GM13977 (cell line): Measurements from ENCODE around the gene HPS5.

Experiments
- DNase-seq: peaks from one replicate; pipeline ENCODE4 v3.0.0; 2012; ENCODE audit warnings: low spot score
- CTCF ChIP-seq: IDR thresholded peaks from 2 replicates; pipeline ENCODE4 v1.5.1; 2012; ENCODE audit warnings: mild to moderate bottlenecking, control low read depth; ENCODE audit not compliant: insufficient read depth; ENCODE audit errors: extremely low read depth, missing control alignments
- in situ Hi-C: fragments of 300-500 bp; cut with MboI; formaldehyde crosslinking; loops from one replicate; pipeline ENCODE4 v1.12.0; 2022; ENCODE audit warnings: low sequenced_read_pairs, low pct_unique_long_range_greater_than_20kb, mixed read lengths, inconsistent platforms; ENCODE audit not compliant: unreplicated experiment

The HPS5 gene

DNA sequence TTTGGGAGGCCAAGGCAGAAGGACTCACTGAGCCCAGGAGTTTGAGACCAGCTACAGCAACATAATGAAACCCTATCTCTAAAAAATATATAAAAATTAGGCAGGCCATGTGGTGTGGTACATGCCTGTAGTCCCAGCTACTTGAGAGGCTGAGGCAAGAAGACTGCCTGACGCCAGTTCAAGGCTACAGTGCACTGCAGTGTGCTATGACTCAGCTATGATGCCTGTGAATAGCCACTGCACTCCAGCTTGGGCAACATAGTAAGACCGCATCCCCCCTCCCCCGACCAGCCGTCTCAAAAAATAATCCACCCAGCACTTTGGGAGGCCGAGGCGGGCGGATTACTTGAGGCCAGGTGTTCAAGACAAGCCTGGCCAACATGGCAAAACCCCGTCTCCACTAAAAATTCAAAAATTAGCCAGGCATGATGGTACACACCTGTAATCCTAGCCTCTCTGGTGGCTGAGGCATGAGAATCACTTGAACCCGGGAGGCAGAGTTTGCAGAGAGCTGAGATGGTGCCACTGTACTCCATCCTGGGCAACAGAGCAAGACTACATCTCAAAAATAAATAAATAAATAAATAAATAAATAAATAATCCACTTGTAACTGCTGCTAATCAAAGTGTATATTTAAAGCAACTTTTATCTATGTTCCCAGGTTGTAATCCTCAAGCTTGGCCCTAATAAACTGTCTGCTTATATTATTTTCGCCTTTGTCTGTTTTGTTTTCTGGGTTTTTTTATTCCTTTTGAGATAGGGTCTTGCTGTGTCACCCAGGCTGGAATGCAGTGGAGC lies 7.8 kb downstream of the HPS5 start:
- no peak for DNase-seq
- TF ChIP-seq CTCF, result no peak
- in situ Hi-C loops, result no loop called here

DNA sequence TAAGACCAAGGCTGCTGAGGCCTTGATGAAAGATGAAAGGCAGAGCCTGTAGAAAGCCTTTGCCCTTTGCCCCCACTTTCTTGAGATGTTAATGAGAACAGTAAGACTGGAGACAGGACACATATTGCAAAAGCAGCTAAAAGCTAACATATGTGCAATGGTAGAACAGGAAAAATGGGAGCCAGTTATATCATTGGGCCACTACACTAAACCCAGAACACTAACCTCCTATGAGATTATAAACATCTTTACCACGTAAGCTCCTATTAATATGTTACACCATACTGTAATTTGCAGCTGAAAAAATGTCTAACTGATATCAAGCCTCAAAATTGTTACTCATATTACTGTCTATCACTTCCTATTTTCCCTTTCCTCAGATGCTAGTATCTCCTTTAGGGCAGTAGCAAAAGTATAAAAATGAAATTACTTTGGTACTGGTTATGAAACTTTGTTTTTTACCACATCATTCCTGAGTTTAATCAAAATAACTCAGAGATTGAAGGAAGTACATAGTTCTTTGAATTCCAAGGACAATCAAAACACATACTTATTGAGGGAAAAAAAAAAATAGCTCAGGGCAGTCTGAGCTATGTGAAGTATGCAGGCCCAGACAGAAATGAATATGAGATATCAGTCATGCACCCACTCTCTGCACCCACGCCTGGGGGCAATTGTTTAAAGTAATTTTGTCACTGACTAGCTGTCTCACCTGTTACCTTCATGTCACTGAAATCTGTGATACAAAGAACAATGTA lies 9.1 kb downstream of the HPS5 start:
- no peak for TF ChIP-seq CTCF
- DNase-seq, result no peak
- in situ Hi-C loops, result no loop called here

GRCh38 chr11:18312012-18312411 lies 9.9 kb downstream of the HPS5 start:
- TF ChIP-seq CTCF, result no peak
- in situ Hi-C loops, result no loop called here
- no peak for DNase-seq

DNA sequence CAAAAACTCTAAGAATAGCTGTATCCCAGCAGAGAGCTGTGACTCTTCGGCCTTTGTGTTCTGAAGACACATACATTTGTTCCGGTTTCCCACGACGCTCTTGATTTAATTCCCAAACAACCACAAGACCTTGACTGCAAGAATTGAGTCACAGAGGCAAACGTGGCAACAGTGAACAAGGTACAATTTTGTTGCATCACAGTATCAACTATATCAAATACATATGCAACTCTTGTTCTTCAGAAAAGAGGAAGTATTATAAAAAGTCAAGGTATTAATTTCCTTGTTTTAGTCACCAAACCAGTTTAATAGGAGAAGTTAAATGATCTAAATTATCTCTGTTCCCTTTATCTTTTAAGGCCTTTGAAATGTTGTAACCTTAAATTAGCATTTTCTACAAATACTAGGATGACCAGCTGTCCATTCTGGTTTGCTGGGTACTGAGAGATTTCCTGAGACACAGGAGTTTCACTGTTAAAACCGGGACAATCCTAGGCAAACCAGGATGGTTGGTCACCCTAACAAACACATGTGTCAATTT lies 11.1 kb downstream of the HPS5 start:
- TF ChIP-seq CTCF, result no peak
- in situ Hi-C loops, result no loop called here
- peak; percentile 23 for DNase-seq

DNA sequence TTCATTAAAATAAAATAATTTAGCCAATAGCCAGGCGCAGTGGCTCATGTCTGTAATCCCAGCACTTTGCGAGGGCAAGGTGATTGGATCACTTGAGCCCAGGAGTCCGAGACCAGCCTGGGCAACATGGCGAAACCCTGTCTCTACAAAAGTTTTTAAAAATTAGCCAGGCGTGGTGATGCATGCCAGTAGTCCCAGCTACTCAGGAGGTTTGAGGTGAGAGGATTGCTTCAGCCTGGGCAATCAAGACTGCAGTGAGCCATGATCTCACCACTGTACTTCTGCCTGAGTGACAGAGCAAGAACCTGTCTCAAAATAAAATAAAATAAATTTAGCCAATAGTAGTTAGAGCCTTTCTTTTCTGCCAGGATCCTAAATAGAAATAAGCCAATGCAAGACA lies 12.2 kb downstream of the HPS5 start:
- in situ Hi-C loops, result no loop called here
- no peak for DNase-seq
- TF ChIP-seq CTCF, result no peak

DNA sequence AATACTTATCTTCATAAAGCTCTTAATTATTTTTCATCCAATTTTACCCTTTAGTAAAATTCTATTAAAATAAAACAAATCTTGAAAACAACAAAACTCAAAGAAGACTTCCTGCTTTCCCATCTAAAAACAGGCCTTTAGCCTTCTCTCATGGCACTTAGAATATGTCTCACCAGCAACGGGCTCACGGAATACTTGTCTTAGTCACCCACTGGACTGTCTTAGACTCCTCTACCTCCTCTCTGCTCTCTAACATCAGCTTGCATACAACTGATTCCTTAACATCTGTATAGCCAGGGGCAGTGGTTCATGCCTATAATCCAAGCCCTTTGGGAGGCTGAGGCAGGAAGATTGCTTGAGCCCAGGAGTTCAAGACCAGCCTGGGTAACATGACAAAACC lies 13.7 kb downstream of the HPS5 start:
- TF ChIP-seq CTCF, result no peak
- in situ Hi-C loops, result no loop called here
- DNase-seq, result no peak
